Activated naive CD4-positive, alpha-beta T cell (primary cell): ENCODE results near the gene BMPR1B.

ENCODE experiments used
- DNase-seq, 4 experiments: peaks; one replicate each; lab custom pipeline; 2025; lab: John Stamatoyannopoulos, UW

Gene BMPR1B

DNA sequence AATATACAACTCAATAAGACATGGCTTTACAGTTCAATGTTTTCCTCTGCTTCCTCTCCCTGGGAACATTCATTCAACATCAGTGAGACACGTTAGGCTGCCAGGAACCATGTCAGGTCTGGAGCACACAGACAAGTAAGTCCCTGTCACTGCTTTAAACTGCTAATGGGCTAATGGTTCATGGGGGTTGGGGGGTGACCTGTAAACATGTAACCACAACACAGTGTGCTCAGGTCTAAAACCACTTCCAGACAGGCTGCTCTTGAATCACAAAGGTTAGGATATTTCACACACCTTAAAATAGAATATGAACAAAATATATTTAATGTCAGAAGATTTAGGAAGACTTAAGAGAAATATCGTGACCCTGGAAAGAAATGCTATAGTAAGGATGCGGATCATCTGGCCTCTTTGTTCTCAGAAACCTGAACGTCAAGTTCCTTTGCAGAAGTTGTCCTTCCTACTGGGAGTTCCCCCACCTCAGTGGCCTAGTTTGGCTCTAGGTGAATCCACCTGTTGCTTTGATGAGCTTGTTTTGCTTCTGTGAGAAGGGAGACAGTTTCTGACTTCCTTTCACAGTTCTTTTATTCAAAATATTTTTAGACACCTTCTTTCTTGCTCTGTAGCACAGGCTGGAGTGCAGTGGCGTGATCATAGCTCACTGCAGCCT, 431.1 kb downstream of the BMPR1B start:
- DNase-seq = no peak

GRCh38 chr4:95190751-95191436, 433.1 kb downstream of the BMPR1B start:
- no peak for DNase-seq

GRCh38 chr4:95191537-95191936, 433.8 kb downstream of the BMPR1B start:
- DNase-seq = no peak

GRCh38 chr4:95193391-95194224, 435.9 kb downstream of the BMPR1B start:
- no peak for DNase-seq

- no peak for DNase-seq
Measured at GRCh38 chr4:95197353-95197752, 439.6 kb downstream of the BMPR1B start.

GRCh38 chr4:95198961-95199360, 441.2 kb downstream of the BMPR1B start:
- no peak for DNase-seq

GRCh38 chr4:95204267-95204844, 446.6 kb downstream of the BMPR1B start:
- DNase-seq = no peak

DNA sequence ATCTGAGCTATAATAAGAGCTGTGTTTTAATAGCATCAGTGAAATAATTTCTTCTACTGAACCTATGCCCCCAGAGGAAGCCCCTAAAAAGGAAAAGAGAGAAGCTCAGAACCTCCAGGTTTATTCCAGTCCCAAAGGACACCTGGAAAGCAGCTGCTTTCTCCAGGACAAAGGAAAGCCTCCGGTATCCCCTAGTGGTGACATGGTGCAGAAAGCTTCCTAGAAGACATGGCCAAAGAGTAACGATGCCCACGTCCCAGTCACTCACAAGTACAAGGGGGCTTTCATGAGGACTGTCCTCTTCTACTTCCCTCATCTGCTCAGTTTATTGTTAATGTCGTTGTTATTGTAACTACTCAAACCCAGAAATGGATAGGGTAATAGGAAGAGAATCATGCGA, 447.1 kb downstream of the BMPR1B start:
- no peak for DNase-seq
